GM12892 (cell line): Measurements from ENCODE around the gene TMEM80.

Experiments
- POLR2A ChIP-seq: IDR thresholded peaks from 2 replicates; pipeline ENCODE4 v1.6.1; 2011; ENCODE audit warnings: low read depth, low read length, control low read depth
- POLR2AphosphoS5 ChIP-seq: IDR thresholded peaks from 2 replicates; pipeline ENCODE4 v1.6.1; 2011; ENCODE audit warnings: low read depth, low read length, control low read depth
- TAF1 ChIP-seq: IDR thresholded peaks from 2 replicates; pipeline ENCODE4 v1.6.1; 2011; ENCODE audit warnings: low read depth, mild to moderate bottlenecking, control low read depth, low read length, borderline replicate concordance

DNA sequence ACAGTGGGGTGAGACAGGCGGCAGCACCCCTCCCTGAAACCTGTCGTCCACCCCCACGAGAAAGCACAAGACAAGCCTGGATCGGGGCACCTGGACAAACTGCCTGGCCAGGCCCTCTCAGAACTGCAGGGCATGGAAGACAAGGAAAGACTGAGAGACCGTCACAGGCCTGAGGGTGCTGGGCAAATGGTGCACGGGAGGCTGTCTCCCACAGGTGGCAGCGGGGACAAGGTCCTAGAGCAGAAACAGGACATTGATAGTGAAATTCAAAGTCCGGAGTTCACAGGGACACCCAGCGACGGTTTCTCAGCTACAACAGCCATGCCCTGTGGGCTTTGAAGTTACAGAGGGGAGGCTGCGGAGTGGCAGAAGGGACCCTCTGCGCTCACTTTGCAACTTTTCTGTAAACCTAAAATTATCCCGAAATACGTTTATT is 37.9 kb upstream of the TMEM80 start:
- no peak for TF ChIP-seq POLR2AphosphoS5
- no peak for TF ChIP-seq POLR2A
- TF ChIP-seq TAF1 = no peak
